Pons (tissue), 1 donor: ENCODE measurements around the gene CHN2.

Source experiments
- DNase-seq: peaks from one replicate; pipeline ENCODE4 v3.0.0-alpha.2; 2016; ENCODE audit warnings: low spot score

The CHN2 gene

DNA sequence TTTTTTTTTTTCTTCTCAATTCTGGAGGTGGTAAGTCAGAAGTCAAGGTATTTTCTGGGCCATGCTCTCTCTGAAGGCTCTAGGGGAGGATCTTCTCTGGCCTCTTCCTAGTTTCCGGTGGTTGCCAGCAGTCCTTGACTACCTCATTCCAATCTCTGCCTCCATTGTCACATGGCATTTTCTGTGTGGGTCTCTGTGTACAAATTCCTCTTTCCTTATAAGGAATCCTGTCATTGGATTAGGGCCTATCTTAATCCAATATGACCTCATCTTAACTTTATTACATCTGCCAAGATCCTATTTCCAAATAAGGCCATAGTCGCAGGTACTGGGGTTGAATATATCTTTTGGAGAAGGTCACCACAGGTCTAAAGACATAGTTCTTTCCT, 239.8 kb downstream of the CHN2 start:
- no peak for DNase-seq

DNA sequence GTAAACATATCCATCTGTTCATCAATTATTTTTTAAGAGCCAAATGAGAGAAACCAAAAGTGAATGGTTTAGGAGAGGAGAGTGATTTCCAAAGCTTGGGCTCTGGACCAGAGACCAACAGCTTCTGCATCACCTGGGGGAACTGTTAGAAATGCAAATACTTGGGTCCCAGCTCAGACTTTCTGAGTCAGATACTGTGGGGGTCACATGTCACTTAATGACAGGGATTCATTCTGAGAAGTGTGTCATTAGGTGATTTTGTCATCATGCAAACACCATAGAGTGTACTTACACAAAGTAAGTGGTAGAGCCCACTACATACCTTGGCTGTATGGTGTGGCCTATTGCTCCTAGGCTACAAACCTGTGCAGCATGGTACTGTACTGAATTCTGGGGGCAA, 240.6 kb downstream of the CHN2 start:
- no peak for DNase-seq

DNA sequence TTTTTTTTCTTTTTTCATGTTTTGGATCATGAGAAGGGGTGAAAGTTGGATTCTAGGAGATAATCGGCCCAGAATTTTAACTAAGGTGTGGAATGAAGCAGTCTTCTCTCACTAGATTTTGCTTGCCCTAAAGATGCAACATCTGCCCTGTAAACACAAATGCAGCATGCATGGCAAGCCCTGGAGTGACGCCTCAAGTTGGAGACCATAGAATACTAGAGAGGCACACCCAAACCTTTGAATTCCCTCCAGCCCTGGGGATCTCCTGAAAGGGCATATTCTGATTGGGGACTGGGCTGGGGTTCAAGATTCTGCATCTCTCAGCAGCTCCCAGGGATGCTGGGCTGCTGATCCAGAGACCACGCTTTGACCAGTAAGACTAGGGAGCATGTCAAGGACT, 241.3 kb downstream of the CHN2 start:
- no peak for DNase-seq

DNA sequence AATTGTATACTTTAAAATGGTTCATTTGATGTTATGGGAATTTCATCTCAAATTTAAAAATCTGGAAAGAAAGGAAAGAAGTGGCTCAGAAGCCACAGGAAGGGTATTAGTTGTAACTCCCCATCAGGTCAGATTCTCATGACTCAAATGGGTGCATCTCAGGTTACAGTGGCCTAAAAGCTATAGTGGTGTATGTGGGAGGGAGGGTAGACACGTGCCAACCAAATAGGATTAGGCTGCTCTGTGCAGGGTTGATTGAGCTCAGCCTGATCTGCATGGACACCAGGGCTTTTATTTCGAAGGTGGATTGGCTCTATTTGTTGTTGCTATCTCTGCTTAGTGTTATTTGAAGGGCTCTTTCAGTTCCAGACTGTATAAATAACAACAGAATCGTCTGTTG, 247.6 kb downstream of the CHN2 start:
- DNase-seq = no peak

DNA sequence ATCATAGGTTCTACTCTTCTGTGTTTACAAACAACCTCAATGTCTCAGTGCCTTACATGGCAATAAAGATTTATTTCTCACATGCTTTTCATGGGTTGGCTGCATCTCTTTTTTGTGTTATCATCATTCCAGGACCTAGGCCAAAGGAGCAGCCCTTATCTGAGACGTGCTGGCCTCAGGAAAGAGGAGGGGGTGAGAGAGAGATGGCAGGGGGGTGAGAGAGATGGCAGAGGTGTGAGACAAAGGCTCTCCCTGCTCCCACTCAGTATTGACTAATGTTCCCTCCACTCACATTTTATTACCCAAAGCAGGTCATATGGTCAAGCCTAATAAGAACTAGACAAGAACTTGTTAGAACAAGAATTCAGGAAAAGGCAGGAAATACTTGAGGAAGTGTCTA, 249.0 kb downstream of the CHN2 start:
- DNase-seq = no peak

DNA sequence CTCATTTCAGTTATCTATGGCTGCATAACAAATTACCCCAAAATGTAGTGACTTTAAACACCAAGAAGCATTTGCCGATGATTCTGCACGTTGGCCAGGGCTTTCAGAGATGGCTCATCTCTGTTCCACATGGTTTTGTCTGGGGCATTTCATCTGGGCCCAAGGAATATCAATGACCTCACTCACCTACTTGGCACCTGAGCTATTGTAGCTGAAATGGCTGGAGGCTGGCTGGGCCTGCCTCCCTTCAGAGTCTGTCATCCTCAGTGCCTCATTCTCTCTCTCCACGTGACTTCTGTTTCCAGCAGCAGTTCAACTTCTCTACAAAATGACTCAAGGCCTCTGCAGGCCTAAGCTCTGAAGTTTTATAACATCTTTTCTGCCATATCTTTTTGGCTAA, 249.7 kb downstream of the CHN2 start:
- no peak for DNase-seq

DNA sequence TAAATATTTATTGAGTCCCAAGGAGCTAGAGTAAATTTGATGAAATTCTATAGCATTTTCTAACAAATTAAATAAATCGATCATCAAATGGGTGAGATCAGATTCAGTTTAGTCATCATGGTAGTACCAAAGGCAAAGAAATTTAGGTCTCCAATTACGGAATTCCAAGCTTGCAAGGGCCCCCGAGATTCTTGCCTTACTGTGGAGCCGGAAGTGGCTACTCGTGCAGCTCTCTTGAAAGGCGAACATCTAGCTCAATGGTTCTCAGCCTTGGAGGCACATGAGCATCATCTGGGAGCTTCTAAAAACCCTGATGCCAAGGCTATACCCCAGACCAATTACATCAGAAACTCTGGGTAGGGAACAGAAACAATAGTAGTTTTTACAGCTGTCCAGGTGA, 251.2 kb downstream of the CHN2 start:
- no peak for DNase-seq

DNA sequence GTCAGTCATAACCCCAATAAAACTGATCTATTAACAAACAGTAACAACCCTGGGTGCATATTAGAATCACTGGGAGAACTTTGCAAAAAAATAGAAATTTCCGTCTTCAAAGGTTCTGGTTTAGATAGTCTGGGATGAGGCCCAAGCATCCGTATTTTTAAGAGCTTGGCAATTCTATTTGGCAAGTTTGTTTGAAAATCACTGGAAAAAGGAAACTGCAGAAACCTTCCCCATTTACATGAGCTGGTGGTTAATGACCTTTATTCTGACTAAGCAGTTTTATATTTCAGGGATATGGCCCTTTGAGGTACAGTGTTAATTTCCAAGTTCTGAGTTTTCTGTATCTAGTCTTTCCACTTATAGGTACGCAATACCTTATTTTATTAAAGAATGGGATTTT, 253.3 kb downstream of the CHN2 start:
- DNase-seq = no peak

DNA sequence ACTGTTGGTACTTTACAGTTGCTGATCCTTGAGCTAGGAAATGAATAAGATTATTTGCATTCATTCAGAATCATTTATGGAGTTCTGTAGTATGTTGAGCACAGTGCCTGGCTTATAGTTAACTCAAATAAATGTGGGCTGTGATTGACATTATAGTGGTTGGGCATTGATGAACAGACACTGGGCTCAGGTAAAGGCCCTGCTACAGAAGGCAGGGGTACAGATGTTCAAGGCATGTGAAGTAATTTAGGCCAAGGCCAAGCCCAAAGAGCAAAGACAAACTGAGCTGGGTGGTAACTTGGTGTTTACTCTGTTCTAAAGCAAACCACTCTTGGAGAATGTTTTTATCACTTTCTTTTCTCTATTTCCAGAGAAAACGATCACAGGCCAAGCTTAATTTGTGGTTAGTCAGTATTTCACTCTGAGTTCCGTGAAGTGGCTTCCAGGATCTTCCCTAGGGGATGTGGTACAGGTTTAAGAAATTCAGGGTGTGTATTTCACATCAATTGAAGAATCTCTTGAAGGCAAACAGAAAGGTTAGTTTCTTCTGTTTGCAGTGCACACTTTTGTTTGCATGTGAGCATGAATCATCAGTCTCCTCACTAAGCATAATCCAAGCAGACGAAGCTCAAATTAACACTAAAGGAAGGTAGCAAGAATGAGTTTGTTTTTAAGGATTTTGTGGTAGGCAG, 255.1 kb downstream of the CHN2 start:
- no peak for DNase-seq

DNA sequence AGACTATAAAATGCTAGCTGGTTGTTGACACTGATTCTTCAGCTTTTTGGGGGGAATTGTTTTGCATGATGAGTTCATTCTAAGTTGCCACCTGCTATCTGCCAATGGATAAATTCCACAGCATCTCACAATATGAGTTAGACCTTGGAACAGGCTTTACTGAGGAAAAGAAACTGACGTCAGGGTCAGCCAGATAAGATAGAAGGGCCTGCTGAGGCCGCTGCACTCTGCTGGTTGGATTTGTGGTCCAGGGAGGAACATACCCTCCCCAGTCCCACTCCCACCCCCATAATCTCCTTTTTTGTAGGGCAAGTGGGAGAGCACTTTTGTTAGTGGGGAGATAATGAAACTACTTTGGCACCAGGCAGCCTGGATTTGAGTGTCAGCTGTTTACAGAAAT, 258.4 kb downstream of the CHN2 start:
- no peak for DNase-seq

DNA sequence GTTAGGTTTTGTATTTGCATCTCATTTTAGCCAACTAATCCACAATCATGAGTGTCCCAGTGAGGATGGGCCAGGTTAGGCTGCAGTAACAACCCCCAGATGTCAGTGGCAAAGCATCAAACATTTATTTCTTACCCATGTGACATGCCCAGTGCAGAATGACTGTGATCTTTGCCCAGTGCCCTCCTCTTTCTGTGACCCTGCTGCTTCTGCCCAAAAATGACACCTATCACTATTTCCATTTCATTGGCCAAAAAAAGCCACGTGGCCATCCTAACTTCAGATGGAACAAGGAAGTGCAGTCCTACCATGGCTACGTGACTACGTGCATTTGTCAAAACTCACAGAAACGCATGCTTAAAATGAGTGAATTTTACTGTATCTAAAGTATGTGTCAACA, 259.9 kb downstream of the CHN2 start:
- DNase-seq = no peak

DNA sequence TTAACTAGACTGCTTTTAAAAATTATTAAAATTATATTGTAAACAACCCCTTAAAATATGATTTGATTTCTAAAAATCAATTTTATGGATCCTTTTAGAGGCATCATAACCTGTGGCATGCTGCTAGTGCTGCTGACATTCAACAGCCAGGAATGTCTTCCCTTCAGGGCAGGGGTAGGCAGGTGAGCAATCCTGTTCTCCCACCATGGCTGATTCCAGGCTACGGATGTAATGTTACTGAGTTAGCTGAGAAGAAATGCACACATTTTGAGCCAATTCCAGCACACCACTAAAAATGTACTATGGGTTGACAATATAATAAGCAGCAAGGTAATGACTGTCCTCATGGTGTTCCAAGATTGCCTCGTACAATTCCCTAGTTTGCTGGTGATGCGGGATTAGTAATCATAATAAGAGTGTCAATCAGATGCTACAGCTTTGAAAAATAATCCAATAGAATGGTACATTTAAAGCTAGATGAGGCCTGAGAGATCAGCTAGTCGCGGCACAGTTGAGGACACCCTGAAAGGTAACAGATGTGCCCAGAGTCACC, 260.4 kb downstream of the CHN2 start:
- no peak for DNase-seq

DNA sequence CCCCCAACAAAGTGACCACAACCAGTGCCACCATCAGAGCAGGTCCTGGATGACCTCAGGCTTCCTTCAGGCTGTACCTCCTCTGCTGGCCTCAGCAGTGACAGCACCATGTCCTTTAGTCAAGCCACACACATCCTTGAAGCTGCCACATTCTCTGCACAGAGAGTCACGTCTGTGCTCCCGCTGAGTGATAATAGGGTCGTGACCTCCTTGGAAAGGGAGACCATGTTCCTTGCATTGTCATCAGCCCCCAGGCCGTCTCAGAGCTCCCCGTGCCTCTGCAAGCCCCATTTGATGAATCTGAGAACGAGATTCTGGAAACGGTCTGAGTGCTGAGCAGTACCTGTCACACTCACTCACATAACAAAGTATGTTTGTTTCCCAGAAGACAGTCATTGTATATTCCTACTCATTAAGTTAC, 262.6 kb downstream of the CHN2 start:
- peak; percentile 35 for DNase-seq

DNA sequence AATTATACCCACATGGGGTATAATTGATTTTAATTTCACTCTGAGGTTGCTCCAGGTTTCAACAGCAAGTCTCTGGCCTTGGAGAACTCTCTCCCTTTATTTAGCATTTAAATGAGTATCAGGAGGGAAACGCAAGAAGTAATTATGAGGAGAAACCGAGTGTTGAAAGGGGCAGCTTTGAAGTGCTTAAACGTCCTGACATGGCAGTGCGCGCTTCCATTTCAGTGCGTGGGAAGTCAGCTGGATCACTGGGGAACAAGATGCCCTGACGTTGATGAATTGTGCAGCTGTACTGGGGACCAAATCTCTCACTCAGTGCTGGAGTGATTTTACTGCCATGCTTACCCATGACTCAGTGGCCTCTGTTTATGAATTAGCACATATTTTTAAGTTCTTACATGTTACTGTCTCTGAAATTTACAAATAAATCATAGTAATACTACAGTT, 263.0 kb downstream of the CHN2 start:
- peak; percentile 74 for DNase-seq

DNA sequence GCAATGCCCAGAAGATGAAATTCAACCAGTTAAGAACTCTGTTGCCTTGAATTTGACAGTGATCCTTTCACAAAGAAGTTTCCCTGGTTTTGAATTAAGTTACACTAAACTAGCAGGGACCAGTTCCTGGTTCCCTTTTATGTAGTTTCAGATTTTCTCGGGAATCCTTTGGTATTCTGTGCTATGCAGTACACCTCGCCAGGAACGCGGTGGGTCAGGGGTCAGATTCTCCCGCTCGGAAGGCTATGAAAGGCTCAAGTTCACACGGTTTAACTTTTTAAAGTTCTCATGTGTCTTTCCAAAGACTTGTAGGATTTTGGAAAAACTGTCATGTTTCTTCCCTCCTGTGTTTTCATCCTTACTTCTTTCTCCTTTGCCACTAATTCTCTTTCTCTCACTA, 264.4 kb downstream of the CHN2 start:
- DNase-seq = no peak

DNA sequence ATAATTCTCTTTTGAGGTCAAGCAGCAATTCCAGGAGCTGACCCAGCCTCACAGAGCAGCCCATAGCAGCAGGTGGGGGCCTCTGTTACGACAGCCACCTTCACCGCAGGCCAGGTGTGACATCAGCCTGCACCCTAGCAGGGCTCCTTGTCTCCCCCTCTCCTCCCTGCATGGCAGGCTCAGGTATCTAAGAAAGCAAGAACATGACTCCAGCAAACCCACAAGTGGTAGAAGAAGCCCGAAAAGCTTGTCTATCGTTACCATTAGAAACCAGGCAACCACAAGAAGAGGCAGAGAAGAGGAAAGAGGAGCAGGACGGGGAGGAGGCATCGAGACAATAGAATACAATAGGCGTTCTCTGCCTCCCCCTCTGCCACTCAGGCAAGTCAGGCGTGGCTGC, 265.0 kb downstream of the CHN2 start:
- no peak for DNase-seq

DNA sequence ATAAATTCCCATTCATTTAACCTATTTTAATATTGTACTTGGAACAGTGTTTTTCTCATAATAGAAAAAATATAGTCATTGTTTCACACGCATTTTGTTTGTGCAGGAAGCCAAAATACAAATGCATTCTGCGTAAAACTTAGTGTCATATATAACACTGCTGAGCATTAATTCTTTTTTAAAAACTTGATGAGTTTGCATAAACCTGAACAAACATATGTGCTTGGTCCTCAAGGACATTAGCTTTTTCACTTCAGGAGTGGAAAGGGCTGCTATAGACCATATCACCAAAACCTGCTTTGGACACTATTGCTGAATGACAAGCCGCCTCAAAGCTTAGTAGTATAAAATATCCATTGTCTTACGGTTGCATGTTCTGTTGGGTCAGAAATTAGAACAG, 267.4 kb downstream of the CHN2 start:
- DNase-seq = no peak

DNA sequence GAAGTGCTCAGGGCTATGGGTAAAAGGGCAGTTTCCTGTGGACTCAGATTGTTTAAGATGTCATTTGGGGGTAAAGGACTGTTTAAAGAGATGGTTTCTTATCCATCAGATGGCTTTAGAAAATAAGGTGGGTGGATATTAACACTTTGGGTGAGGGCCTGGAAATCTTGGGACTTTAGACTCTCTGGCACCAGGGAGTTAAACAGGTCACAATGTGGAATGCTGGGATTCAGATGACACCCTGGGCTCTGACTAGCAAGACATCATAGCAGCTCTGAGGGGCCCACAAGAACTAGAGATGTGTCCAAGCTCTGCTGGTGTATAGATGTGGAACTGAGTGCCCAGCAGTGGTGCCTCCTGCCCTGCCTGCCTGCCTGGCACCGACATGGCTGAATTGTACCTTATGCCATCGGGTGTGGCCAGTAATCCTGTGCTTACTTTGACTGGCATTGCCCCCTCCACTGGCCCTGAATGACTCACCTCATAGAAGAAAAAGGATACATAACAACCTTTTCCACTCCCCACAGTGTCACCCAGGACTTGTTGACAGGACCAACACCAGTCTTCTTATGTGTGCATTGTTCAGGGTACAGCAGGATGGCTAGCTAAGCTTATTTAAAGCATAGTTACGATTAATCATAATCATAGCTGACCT, 269.1 kb downstream of the CHN2 start:
- no peak for DNase-seq

DNA sequence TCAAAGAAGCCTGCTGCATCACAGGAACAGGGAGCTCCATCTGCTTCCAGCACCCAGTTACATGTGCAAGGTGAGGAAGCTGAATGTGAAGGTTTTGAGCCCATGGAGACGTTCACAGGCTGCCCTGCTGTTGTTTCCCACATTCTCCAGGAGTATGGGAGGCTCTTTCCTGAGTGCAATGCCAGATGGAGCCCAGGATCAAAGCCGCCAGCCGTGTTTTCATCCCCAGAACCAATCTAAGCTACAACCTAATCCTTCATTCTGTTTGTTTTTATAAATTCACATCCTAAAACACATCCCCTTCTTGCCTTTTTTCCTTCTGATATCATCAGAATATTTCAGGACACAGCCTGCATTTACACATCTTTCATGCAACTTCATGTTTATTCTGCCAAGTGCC, 270.2 kb downstream of the CHN2 start:
- DNase-seq = no peak

DNA sequence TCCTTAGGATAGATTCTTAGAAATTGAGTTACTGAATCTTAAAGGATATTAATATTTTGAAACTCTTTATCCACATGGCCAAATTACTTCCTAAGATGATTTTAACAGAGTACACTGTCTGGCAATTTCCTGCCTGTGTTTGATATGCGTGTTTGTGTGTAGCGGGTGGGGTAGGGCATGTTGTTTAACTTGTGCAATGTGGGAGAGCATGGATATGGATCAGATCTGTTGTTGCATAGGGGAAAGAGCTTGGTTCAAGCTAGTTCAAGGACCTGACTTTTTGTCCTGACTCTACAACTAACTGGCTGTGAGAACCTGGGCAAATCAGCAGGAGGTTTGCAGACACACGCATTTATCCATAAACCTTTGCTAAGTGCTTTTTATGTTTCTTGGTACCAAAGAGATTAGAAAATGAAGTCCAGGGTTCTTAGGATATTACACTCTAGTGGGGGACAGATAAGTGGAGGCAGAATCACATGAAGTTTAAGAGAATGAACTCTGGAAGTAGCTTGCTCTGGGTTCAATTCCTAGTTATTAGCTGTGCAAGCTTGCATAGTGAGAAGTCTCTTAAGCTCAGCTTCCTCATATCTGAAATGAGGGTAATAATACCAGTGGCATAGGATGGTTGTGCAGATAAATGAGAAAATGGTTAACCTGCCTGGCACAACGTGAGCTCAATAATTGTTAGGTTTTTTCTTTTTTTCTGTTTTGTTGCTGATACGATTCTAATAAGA, 272.8 kb downstream of the CHN2 start:
- no peak for DNase-seq

DNA sequence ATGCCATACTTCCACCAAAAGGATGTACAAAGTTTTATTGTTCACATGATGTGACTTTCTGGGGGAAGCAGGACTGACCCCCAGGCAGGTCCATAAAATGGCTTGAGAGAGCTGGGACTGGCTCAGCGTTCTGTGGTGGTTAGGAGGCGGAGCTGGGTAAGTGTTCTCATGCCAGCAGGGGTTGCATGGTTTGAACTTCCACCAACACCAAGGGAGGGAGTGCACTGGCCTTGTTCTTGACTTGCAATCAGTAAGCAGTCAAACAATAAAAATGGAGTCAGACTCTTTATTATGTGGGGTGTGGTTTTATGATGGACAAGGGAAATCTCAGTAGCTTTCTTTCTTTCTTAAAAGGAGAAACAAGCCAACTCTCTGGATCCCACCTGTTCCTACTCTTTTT, 273.6 kb downstream of the CHN2 start:
- no peak for DNase-seq

DNA sequence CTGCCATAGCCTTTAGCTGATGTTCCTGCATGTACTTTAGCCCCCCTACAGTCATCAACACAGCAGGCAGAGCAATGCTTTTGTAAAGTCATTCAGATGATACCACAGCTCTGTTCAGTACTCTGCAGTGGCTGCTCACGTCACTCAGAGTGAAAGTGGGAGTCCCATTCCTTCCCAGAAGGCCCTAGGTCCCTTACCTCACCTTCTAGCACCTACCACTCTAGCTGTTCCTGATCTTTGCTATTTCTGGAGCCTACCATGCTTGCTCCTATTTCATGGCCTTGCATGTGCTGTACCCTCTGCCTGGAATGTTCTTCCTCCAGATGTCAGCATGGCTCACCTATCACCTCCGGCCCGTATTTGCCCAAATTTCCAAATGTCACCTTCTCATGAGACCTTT, 274.7 kb downstream of the CHN2 start:
- no peak for DNase-seq

DNA sequence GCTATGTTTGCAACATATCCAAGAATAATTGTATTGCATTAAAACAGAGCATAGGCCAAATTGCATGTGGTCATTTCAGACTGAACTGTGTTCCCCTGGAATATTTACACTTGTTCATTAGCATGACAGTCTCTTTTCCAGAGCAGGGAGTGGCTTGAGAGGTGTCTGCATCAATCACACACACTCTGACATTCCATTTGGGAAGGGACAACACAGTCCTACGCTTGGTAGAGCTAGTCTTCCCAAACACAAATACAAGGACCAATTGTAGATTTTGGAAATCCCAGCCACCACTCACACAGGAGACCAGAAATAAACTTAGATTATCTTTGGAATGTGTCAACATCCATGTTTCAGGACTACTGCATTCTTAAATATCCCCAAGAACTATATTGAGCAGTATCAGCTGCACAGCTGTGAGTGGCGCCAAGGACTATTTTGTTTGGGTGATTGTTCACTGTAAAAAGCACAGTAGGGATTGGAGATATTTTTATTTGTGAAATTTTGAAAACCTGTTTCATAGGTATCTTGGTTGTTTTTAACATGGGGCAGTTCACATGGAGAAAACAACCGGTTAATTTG, 275.5 kb downstream of the CHN2 start:
- DNase-seq = no peak
